NT2/D1 (cell line): ENCODE data around the gene AGMAT.
A peak's percentile ranks its signal among the peaks of the same experiment; 100 is the strongest.

Source experiments
- DNase-seq: peaks from one replicate; pipeline ENCODE4 v3.0.0-alpha.2; 2011; ENCODE audit warnings: low read depth, low spot score
- H3K27me3 ChIP-seq: 2 replicates; pipeline ENCODE4 v1.6.0; 2011; ENCODE audit warnings: mild to moderate bottlenecking; ENCODE audit not compliant: insufficient read length, insufficient read depth
- H3K36me3 ChIP-seq: 2 replicates; pipeline ENCODE4 v1.6.1; 2011; ENCODE audit warnings: mild to moderate bottlenecking, low read length, mixed read lengths; ENCODE audit not compliant: insufficient read depth, insufficient read length
- H3K4me1 ChIP-seq: 2 replicates; pipeline ENCODE4 v1.5.1; 2011; ENCODE audit not compliant: insufficient read depth, insufficient read length
- H3K4me3 ChIP-seq: 2 replicates; pipeline ENCODE4 v1.5.1; 2011; ENCODE audit warnings: low read depth; ENCODE audit not compliant: insufficient read length
- H3K9ac ChIP-seq: 2 replicates; pipeline ENCODE4 v1.6.0; 2011; ENCODE audit warnings: low read depth; ENCODE audit not compliant: insufficient read length
- H3K9me3 ChIP-seq: 2 replicates; pipeline ENCODE4 v1.5.1; 2011; ENCODE audit warnings: mild to moderate bottlenecking, low read length; ENCODE audit not compliant: insufficient read depth
- SUZ12 ChIP-seq: IDR thresholded peaks from 2 replicates; pipeline ENCODE4 v1.6.1; 2011; ENCODE audit not compliant: insufficient read length, insufficient read depth; ENCODE audit errors: extremely low read depth
- YY1 ChIP-seq: IDR thresholded peaks from 2 replicates; pipeline ENCODE4 v1.6.1; 2011; ENCODE audit not compliant: insufficient read length, insufficient read depth
- ZNF274 ChIP-seq: IDR thresholded peaks from 2 replicates; pipeline ENCODE4 v1.6.1; 2011; ENCODE audit warnings: mild to moderate bottlenecking, low read depth, low read length

AGMAT gene

DNA sequence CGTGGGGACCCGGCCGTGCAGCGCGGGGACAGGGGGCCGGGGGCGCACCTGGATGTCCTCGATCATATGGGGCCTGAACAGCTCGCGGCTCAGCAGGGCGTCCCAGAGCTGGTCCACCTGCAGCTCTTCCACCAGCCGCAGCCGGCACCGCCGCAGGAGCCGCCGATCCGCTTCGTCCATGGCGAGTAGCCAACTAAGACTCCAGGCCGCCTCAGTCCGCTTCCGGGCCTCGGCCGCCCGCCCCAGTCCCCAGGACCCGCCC lies 60.9 kb downstream of the AGMAT start, which contains the start of gene CASP9:
Gene CASP9 (minus strand): TSS at position 195 of the 262 bp plus-strand sequence. CDS start 15 bp downstream, at position 180.
- no peak for TF ChIP-seq YY1
- TF ChIP-seq ZNF274: no peak
- TF ChIP-seq SUZ12: no peak
- H3K9ac ChIP-seq: peak within 1 kb of the TSS; percentile 46
- no peaks in the 10 kb centered on the region for H3K27me3 ChIP-seq
- H3K4me3 ChIP-seq: peak within 1 kb of the TSS; percentile 57
- H3K36me3 ChIP-seq: peaks cover 1% of the 10 kb centered on the region
- H3K9me3 ChIP-seq: no peaks in the 10 kb centered on the region
- DNase-seq: no peak
- no peaks in the 10 kb centered on the region for H3K4me1 ChIP-seq

DNA sequence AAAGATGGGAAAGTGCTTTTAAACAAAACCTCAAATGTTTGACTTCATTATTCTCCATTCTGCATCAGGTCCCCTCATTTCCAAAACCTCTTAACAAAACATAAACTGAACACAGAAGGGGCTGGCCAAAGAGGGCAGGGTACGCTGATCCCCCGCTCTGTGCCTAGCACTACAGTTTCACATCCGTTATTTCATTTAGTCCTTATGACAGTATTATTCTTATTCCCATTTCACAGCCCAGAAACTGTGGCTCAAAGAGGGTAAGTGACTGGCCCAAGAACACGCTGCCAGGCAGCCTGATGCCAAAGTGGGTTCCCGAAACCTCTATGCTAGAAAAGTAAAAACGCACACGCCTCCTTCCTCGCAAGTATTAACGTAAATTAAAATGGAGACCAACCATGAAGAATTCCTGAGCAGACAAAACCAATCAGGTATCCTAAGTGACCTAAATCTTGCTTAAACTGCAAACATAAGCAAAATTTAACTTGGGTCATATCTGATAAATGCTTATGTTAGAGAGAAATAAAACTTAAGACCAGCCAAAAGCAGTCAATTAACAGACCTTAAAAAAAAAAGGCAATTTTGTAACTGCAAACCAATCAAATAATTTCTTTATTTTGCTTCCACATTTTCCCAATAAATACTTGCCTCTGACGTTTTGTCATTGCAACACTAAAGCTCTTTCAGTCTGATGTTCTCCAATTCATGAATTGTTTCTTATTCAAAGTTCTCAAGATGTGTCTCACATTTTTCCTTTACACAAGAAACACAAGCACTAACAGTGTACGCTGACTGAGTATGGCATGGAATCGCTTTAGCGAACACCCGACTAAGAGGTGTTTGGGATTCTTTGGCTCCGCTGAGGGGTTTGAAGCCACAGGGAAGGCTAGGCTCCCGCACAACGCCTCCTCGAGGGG lies 61.5 kb downstream of the AGMAT start:
- TF ChIP-seq SUZ12: no peak
- H3K9me3 ChIP-seq: no peaks in the 10 kb centered on the region
- no peaks in the 10 kb centered on the region for H3K27me3 ChIP-seq
- no peaks in the 10 kb centered on the region for H3K36me3 ChIP-seq
- H3K4me3 ChIP-seq: peak overlapping the region; percentile 27
- no peak for DNase-seq
- peak overlapping the region; percentile 46 for H3K9ac ChIP-seq
- H3K4me1 ChIP-seq: no peaks in the 10 kb centered on the region

- Histone ChIP-seq H3K4me3 (no peak overlapping the region), H3K4me1 (no peaks in the 10 kb centered on the region), H3K9me3 (no peaks in the 10 kb centered on the region), H3K9ac (no peak overlapping the region), H3K36me3 (no peaks in the 10 kb centered on the region), H3K27me3 (no peaks in the 10 kb centered on the region)
- no peak for DNase-seq
- TF ChIP-seq SUZ12 (no peak), ZNF274 (no peak), YY1 (no peak)
These were observed 62.3 kb downstream of the AGMAT start for GRCh38 chr1:15522551-15522950.
